ENCODE results near the gene INS.

The INS gene

GRCh38 chr11:2130881-2131352 lies 30.1 kb downstream of the INS start:
- Histone ChIP-seq H3K36me3 (ENCODE audit: low read length) (no peaks in the 10 kb centered on the region), H3K9me3 (ENCODE audit: insufficient read depth, low read length) (no peaks in the 10 kb centered on the region), H3F3A (ENCODE audit: insufficient read depth) (no peaks in the 10 kb centered on the region), H3K27ac (ENCODE audit: low read depth, low read length) (no peak overlapping the region), H4K20me1 (ENCODE audit: low read depth, low read length) (no peaks in the 10 kb centered on the region), H3K79me2 (ENCODE audit: insufficient read depth, low read length) (no peaks in the 10 kb centered on the region), H3K9me2 (replicated peaks; ENCODE audit: insufficient read depth, low read length) (no peaks in the 10 kb centered on the region), H3K4me2 (ENCODE audit: low read depth, low read length, poor library complexity, severe bottlenecking) (no peak overlapping the region), H3K4me3 (ENCODE audit: insufficient read depth, low read length, poor library complexity, severe bottlenecking) (no peak overlapping the region), H3K9ac (ENCODE audit: low read length) (no peak overlapping the region), H2AFZ (ENCODE audit: low read depth, low read length, severe bottlenecking) (no peak overlapping the region), H3K27me3 (ENCODE audit: low read length) (no peaks in the 10 kb centered on the region)
- TF ChIP-seq EZH2phosphoT487 (conservative IDR thresholded peaks at IDR 0.05; ENCODE audit: low read length), result no peak
- TF ChIP-seq CTCF (IDR thresholded peaks at IDR 0.05; ENCODE audit: insufficient read depth, low read length, poor library complexity, severe bottlenecking), result no peak

GRCh38 chr11:2129699-2130366 lies 31.2 kb downstream of the INS start:
- Histone ChIP-seq H3K27ac (ENCODE audit: low read depth, low read length) (no peak overlapping the region), H3K9me3 (ENCODE audit: insufficient read depth, low read length) (no peaks in the 10 kb centered on the region), H3K79me2 (ENCODE audit: insufficient read depth, low read length) (no peaks in the 10 kb centered on the region), H4K20me1 (ENCODE audit: low read depth, low read length) (no peaks in the 10 kb centered on the region), H3K27me3 (ENCODE audit: low read length) (no peaks in the 10 kb centered on the region), H2AFZ (ENCODE audit: low read depth, low read length, severe bottlenecking) (no peak overlapping the region), H3K36me3 (ENCODE audit: low read length) (no peaks in the 10 kb centered on the region), H3K4me2 (ENCODE audit: low read depth, low read length, poor library complexity, severe bottlenecking) (no peak overlapping the region), H3K9me2 (replicated peaks; ENCODE audit: insufficient read depth, low read length) (no peaks in the 10 kb centered on the region), H3K4me3 (ENCODE audit: insufficient read depth, low read length, poor library complexity, severe bottlenecking) (no peak overlapping the region), H3K9ac (ENCODE audit: low read length) (no peak overlapping the region), H3F3A (ENCODE audit: insufficient read depth) (no peaks in the 10 kb centered on the region)
- TF ChIP-seq CTCF (IDR thresholded peaks at IDR 0.05; ENCODE audit: insufficient read depth, low read length, poor library complexity, severe bottlenecking), result no peak
- TF ChIP-seq EZH2phosphoT487 (conservative IDR thresholded peaks at IDR 0.05; ENCODE audit: low read length), result no peak

- no peak overlapping the region for H3K27ac ChIP-seq (ENCODE audit: low read depth, low read length)
- H4K20me1 ChIP-seq (ENCODE audit: low read depth, low read length), result no peaks in the 10 kb centered on the region
- H3K9ac ChIP-seq (ENCODE audit: low read length), result no peak overlapping the region
- TF ChIP-seq CTCF (IDR thresholded peaks at IDR 0.05; ENCODE audit: insufficient read depth, low read length, poor library complexity, severe bottlenecking) (no peak), EZH2phosphoT487 (conservative IDR thresholded peaks at IDR 0.05; ENCODE audit: low read length) (no peak)
- H3K4me2 ChIP-seq (ENCODE audit: low read depth, low read length, poor library complexity, severe bottlenecking), result no peak overlapping the region
- no peaks in the 10 kb centered on the region for H3K9me2 ChIP-seq (replicated peaks; ENCODE audit: insufficient read depth, low read length)
- no peaks in the 10 kb centered on the region for H3K36me3 ChIP-seq (ENCODE audit: low read length)
- no peak overlapping the region for H2AFZ ChIP-seq (ENCODE audit: low read depth, low read length, severe bottlenecking)
- H3K79me2 ChIP-seq (ENCODE audit: insufficient read depth, low read length), result no peaks in the 10 kb centered on the region
- H3K4me3 ChIP-seq (ENCODE audit: insufficient read depth, low read length, poor library complexity, severe bottlenecking), result no peak overlapping the region
- H3K9me3 ChIP-seq (ENCODE audit: insufficient read depth, low read length), result no peaks in the 10 kb centered on the region
- no peaks in the 10 kb centered on the region for H3K27me3 ChIP-seq (ENCODE audit: low read length)
- H3F3A ChIP-seq (ENCODE audit: insufficient read depth), result no peaks in the 10 kb centered on the region
These were observed 31.7 kb downstream of the INS start for GRCh38 chr11:2129308-2129698.

All from SU-DHL-6 (cell line).